Esophagus muscularis mucosa (tissue), 3 donors: ENCODE measurements around the gene MOSMO.

ENCODE experiments used
- POLR2A ChIP-seq: fragments of 450-650 bp; IDR thresholded peaks from one replicate; pipeline ENCODE4 v1.6.1; 2017; ENCODE audit warnings: antibody characterized with exemption, moderate library complexity, mild to moderate bottlenecking, low read depth
- POLR2AphosphoS5 ChIP-seq, 2 donors: sonication (generic); formaldehyde crosslinking; IDR thresholded peaks; one replicate each; pipeline ENCODE4 v1.6.1; 2017; ENCODE audit warnings: antibody characterized with exemption in 2 of 2
- TF ChIP-seq, protein P1 (sequence below), 3 experiments: fragments of 200-600 bp in 2 of 3; fragments of 450-650 bp in 1 of 3; sonication (generic) in 2 of 3; IDR thresholded peaks; one replicate each; pipeline ENCODE4 v1.5.1; 2017 to 2019; ENCODE audit warnings: antibody characterized with exemption in 3 of 3, mild to moderate bottlenecking in 2 of 3, moderate library complexity in 1 of 3

DNA sequence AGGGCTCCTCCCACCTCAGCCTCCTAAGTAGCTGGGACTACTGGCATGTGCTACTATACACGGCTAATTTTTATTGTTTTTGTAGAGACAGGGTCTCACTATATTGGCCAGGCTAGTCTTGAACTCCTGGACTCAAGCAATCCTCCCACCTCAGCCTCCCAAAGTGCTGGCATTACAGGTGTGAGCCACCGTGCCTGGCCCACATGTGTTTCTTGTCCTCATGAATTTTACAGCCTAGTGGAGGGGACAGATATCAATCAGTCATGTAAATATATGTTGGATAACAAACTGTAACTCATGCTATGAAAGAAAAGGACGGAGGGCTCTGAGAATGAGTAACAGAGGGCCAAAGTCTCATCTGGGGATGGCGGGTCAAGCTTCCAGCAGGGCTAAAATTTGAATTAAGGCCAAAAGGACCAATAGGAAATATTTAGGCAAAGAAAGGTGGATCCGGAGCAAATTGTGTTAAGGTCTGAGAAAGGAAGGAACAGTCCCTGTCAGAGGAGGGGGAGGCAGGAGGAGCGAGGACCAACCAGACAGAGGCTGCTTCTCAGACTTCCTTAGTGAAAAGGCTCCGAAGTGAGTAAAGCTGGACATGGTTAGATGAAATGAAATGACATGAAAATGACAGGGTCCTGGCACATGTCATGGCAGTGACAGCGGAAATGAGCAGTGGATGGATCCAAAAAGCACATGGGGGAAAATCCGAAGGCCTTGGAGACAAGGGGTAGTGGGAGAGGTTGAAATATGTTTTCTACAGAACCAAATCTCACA is 10.8 kb upstream of the MOSMO start:
- TF ChIP-seq POLR2A: no peak
- TF ChIP-seq, protein P1, sequence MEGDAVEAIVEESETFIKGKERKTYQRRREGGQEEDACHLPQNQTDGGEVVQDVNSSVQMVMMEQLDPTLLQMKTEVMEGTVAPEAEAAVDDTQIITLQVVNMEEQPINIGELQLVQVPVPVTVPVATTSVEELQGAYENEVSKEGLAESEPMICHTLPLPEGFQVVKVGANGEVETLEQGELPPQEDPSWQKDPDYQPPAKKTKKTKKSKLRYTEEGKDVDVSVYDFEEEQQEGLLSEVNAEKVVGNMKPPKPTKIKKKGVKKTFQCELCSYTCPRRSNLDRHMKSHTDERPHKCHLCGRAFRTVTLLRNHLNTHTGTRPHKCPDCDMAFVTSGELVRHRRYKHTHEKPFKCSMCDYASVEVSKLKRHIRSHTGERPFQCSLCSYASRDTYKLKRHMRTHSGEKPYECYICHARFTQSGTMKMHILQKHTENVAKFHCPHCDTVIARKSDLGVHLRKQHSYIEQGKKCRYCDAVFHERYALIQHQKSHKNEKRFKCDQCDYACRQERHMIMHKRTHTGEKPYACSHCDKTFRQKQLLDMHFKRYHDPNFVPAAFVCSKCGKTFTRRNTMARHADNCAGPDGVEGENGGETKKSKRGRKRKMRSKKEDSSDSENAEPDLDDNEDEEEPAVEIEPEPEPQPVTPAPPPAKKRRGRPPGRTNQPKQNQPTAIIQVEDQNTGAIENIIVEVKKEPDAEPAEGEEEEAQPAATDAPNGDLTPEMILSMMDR (IDR thresholded peaks at IDR 0.05): no peak
- TF ChIP-seq POLR2AphosphoS5 (IDR thresholded peaks at IDR 0.05): no peak
